Fibroblast of mammary gland (primary cell): ENCODE results near the gene PTGDR.

Experiments used
- DNase-seq: peaks from one replicate; pipeline ENCODE4 v3.0.0-alpha.2; 2010; ENCODE audit warnings: low read depth
- H3K4me3 ChIP-seq: 2 replicates; pipeline ENCODE4 v1.5.1; 2011; ENCODE audit warnings: low read depth, mild to moderate bottlenecking, low read length, moderate library complexity; ENCODE audit not compliant: control insufficient read depth
- TF ChIP-seq, protein P1 (sequence below): conservative IDR thresholded peaks from 2 replicates; pipeline ENCODE4 v1.5.1; 2011; ENCODE audit warnings: low read depth, low read length, inconsistent platforms; ENCODE audit not compliant: control insufficient read depth, insufficient read depth

The PTGDR gene

GRCh38 chr14:52262600-52262999, 4.9 kb upstream of the PTGDR start:
- H3K4me3 ChIP-seq, result no peak overlapping the region
- TF ChIP-seq, protein P1, sequence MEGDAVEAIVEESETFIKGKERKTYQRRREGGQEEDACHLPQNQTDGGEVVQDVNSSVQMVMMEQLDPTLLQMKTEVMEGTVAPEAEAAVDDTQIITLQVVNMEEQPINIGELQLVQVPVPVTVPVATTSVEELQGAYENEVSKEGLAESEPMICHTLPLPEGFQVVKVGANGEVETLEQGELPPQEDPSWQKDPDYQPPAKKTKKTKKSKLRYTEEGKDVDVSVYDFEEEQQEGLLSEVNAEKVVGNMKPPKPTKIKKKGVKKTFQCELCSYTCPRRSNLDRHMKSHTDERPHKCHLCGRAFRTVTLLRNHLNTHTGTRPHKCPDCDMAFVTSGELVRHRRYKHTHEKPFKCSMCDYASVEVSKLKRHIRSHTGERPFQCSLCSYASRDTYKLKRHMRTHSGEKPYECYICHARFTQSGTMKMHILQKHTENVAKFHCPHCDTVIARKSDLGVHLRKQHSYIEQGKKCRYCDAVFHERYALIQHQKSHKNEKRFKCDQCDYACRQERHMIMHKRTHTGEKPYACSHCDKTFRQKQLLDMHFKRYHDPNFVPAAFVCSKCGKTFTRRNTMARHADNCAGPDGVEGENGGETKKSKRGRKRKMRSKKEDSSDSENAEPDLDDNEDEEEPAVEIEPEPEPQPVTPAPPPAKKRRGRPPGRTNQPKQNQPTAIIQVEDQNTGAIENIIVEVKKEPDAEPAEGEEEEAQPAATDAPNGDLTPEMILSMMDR, result no peak
- DNase-seq, result no peak

DNA sequence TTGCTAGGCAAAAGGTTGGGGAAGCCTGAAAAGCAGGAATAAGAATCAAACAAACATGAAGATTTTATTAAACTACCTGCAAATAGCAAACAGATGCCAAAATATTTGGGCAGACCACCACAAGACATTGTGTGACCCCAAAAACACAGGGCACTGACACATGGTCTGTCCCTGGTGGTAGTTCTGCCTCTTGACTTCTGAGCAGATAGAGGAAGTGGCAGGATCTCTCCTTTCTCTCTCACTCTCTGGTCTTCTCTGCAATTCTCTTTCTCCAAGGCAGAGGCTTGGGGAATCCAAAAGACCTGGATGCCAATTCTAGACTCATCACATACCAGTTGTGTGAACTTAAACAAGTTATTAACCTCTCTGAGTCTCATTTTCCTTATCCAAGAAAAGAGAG, 4.3 kb upstream of the PTGDR start:
- no peak for DNase-seq
- no peak overlapping the region for H3K4me3 ChIP-seq
- TF ChIP-seq, protein P1, result no peak

GRCh38 chr14:52265253-52265652, 2.2 kb upstream of the PTGDR start:
- H3K4me3 ChIP-seq, result no peak overlapping the region
- no peak for DNase-seq
- TF ChIP-seq, protein P1, result no peak

DNA sequence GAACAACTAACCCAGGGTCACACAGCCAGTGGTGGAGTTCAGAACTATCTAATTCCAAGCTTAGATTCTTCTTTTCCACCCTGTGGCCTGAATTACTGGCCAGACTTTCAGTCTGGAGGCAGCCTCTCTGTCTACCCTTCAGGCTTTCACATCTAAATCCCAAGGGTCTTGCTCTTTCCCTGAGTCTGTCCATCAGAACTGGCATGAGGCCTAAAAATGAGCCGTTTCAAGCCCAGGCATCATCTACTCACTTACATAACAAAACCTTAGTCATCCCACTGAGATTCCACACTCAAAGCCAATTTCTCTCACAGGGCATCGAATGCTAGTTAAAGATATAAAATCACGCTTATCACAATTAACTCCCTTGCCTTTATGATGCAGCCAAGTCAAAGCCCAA, 1.3 kb upstream of the PTGDR start:
- TF ChIP-seq, protein P1, result no peak
- no peak overlapping the region for H3K4me3 ChIP-seq
- peak; percentile 98 for DNase-seq

- TF ChIP-seq, protein P1, result no peak
- DNase-seq, result peak; percentile 93
- peak overlapping the region; percentile 57 for H3K4me3 ChIP-seq
Observed at GRCh38 chr14:52266782-52267181, 716 bp upstream of the PTGDR start.

- peak overlapping the region; percentile 57 for H3K4me3 ChIP-seq
- peak; percentile 41 for DNase-seq
- TF ChIP-seq, protein P1, result no peak
Observed at GRCh38 chr14:52268279-52269061, 972 bp downstream of the PTGDR start.

DNA sequence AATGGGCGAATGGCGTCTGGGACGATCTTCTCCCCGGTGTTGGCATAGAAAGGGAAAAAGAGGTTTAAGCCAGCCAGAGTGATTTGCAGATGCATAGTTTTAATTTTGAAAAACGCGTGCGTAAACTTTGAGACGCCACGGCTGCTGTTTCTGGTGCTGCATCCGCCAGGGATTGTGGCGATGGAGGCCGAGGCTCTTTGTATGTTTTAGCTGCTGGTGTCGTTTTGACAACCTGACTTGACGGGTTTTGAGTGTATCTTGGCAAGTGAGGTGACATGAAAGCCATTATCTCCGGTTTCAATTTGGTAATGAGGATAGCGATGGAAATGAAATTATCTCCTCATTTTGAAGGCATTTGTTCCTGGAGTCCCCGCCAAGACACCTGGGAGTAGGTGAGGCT, 1.6 kb downstream of the PTGDR start:
- H3K4me3 ChIP-seq, result peak overlapping the region; percentile 57
- no peak for DNase-seq
- TF ChIP-seq, protein P1, result no peak
